Kidney epithelial cell (primary cell): ENCODE data around the gene SSH3. TPM values are rescaled to one million over a fixed set of nuclear protein-coding genes. Genes with fewer than 3 reads are reported as not detected.
A peak's percentile ranks its signal among the peaks of the same experiment; 100 is the strongest.
"Not testable (repeated sequence)": the region's sequence is repeated elsewhere in the genome, so short reads cannot be mapped to it uniquely, and the experiment has no call there.

ENCODE experiments used
- DNase-seq: peaks from one replicate; pipeline ENCODE4 v3.0.0-alpha.2; 2010; ENCODE audit warnings: low read depth
- H3K27me3 ChIP-seq: 2 replicates; pipeline ENCODE4 v1.6.0; 2011; ENCODE audit warnings: low read length; ENCODE audit not compliant: control insufficient read depth, insufficient read depth
- H3K36me3 ChIP-seq: 2 replicates; pipeline ENCODE4 v1.5.1; 2011; ENCODE audit warnings: low read length; ENCODE audit not compliant: control insufficient read depth, insufficient read depth
- H3K4me3 ChIP-seq: 2 replicates; pipeline ENCODE4 v1.5.1; 2011; ENCODE audit warnings: low read depth, mild to moderate bottlenecking, control low read depth, low read length
- total RNA-seq: library from RNA; depleted of rRNA; stranded (reverse); fragments of >200 nt; gene quantifications from 2 replicates; pipeline ENCODE4 v1.2.3, GENCODE V29; 2015
- TF ChIP-seq, protein P1 (sequence below): IDR thresholded peaks from 2 replicates; pipeline ENCODE4 v1.5.1; 2011; ENCODE audit warnings: mild to moderate bottlenecking, moderate library complexity, low read length, control low read depth, inconsistent platforms; ENCODE audit not compliant: insufficient read depth, poor library complexity, severe bottlenecking

Gene SSH3
- total RNA-seq, 1 donor from 2014 or later = 39.9 TPM

DNA sequence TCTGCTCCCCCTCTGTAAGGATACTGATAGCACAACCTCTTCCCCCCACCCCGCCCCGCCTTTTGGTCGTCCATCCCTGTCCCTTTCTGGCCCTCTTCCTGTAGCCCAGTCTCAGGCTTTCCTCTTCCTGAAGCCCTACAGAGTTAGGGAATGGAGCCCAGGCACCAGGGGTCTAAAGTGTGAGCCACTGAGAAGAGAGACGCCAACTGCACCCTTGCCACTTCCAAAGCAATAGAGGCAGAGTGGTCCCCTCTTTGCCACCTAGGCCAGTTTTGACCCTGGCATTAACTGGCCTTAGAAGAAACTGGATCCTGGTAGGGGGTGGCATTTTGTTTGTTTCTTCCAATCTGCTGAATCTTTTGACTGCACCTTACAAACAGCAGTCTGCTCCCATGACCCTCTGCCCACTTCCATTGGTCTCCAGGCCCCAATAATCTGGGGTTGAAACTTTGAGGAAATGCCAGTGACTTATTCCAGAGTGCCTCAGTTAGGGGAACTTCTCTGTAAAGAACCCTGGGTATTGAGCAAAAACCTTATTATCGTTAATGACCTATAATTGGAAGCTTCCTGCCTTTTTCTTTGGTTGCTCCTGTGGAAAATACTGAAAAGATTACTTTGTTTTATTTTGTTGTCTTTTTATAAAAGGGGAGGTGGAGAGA lies 46.7 kb upstream of the SSH3 start:
- TF ChIP-seq, protein P1, sequence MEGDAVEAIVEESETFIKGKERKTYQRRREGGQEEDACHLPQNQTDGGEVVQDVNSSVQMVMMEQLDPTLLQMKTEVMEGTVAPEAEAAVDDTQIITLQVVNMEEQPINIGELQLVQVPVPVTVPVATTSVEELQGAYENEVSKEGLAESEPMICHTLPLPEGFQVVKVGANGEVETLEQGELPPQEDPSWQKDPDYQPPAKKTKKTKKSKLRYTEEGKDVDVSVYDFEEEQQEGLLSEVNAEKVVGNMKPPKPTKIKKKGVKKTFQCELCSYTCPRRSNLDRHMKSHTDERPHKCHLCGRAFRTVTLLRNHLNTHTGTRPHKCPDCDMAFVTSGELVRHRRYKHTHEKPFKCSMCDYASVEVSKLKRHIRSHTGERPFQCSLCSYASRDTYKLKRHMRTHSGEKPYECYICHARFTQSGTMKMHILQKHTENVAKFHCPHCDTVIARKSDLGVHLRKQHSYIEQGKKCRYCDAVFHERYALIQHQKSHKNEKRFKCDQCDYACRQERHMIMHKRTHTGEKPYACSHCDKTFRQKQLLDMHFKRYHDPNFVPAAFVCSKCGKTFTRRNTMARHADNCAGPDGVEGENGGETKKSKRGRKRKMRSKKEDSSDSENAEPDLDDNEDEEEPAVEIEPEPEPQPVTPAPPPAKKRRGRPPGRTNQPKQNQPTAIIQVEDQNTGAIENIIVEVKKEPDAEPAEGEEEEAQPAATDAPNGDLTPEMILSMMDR = no peak
- Histone ChIP-seq H3K4me3 (no peak overlapping the region), H3K27me3 (no peaks in the 10 kb centered on the region), H3K36me3 (peaks cover 7% of the 10 kb centered on the region)
- DNase-seq = no peak

DNA sequence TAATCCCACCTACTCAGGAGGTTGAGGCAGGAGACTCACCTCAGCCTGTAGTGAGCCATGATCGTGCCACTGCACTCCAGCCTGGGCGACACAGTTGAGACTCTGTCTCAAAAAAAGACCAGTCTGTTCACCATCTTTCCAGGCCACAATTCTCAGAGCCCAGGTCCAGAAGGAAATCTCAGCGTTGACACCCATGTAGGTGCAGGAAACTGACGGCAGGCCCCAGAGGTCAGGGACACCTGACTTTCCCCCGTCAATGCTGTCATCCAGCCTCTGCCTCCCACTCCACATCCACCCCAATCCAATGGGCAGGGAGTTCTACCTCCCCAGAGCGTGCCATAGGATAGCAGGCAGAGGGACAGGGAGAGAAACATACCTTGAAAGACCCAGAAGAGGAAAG lies 42.9 kb upstream of the SSH3 start:
- TF ChIP-seq, protein P1 = no peak
- H3K36me3 ChIP-seq = peaks cover 5% of the 10 kb centered on the region
- H3K4me3 ChIP-seq = no peak overlapping the region
- no peaks in the 10 kb centered on the region for H3K27me3 ChIP-seq
- DNase-seq = no peak

DNA sequence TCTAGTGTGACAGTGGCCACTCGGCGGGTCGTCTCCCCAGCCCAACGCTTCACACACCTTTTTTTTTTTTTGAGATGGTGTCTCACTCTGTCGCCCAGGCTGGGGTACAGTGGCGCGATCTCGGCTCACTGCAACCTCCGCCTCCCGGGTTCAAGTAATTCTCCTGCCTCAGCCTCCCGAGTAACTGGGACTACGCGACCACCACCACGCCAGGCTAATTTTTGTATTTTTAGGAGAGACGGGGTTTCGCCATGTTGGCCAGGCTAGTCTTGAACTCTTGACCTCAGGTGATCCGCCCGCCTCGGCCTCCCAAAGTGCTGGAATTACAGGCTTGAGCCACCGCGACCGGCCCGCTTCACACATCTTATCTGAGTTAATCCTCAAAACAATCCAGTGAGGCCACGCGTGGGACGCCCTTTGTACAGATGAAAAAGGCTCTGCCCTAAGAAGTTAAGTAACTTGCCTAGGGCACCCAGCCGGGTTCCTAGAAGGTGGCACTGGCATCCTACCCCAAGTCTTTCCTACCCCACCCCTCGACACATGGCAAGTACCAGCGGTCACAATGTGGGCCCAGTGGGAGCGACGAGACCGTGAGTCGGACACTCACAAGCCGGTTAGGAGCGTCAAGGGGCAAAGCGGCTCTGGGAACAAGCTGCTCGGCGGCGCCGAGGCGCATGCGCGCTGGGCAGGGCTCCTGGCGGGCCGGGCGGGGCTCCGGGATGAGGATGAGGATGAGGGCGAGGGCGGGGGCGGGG lies 42.3 kb upstream of the SSH3 start:
- not testable (repeated sequence) for H3K36me3 ChIP-seq, H3K27me3 ChIP-seq, DNase-seq
- peak overlapping the region; percentile 26 for H3K4me3 ChIP-seq

DNA sequence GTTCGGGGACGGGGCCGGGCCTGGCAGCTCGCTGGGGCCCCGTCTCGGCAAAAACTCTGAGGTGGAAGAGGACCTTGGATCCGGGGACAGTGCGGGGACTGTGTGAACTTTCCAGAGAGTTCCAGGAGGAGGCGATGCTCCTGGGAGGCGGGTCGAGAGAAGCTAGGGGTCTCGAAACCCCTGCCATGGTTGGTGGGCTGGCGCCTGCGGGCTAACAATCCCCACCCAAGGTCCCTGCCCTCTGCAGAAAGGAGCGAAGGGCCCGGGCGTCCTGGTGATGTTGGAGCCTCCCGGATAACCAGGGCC lies 41.7 kb upstream of the SSH3 start:
- TF ChIP-seq, protein P1 = peak; percentile 45
- H3K4me3 ChIP-seq = no peak overlapping the region
- no peak for DNase-seq
- H3K27me3 ChIP-seq = no peaks in the 10 kb centered on the region
- peaks cover 3% of the 10 kb centered on the region for H3K36me3 ChIP-seq

DNA sequence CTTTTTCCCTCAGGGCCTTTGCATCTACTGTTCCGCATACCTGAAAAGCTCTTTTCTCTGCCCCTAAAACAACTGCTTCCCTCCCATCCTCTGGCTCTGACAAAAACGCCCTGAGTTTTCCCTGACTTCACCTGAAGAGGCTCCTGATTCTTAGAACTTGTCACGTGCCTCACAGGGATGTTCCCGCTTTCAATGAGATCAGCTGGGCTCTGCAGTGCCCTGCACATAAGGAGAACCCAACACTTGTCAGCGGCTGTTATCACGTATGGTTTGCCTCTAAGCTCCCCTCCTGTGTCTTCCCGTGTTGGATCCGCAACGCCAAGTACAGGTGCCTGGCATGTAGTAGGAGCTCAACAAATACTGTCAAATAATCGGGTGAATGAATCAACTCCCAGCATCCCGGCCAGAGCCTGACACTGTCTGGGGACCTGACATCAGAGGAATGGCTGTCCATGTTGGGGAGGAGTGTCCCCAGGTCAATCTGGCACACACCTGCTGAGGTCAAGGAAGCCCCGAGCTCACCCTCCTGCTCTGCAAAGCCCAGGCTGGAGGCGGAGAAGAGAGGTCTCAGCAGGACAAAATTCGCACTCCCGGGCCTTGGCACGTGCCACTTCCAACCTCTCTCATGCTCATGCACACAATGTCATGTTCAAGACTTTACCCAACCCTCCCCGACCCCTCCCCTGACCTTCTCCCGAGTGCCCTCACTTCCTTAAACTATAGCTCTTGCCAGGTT lies 41.2 kb upstream of the SSH3 start:
- no peak for DNase-seq
- Histone ChIP-seq H3K36me3 (peaks cover 3% of the 10 kb centered on the region), H3K27me3 (no peaks in the 10 kb centered on the region), H3K4me3 (no peak overlapping the region)
- TF ChIP-seq, protein P1 = no peak
